ENCODE results near the gene FBH1. TPM values are rescaled to one million over a fixed set of nuclear protein-coding genes. Genes with fewer than 3 reads are reported as not detected.

FBH1 gene
- total and polyA plus RNA-seq, 9 of the 15 experiments (the other 6 are each of a cell fraction or from before 2014, with no cell fraction given), result 13.4 to 108 (median 77.8) TPM

GRCh38 chr10:5902511-5903274, 12.7 kb downstream of the FBH1 start:
- CTCF ChIA-PET (ENCODE audit: low intra/inter-chr PET ratio), result no interaction called here
- H3K4me3 ChIP-seq, result no peak overlapping the region
- H2AFZ ChIP-seq (ENCODE audit: low read depth, low read length), result no peak overlapping the region
- H3K4me2 ChIP-seq (ENCODE audit: insufficient read depth, low read length), result no peak overlapping the region
- no peak overlapping the region for H3K27ac ChIP-seq (ENCODE audit: extremely low read depth, low read depth, low read length)
- intact Hi-C loops (cut with micrococcal nuclease), result no loop called here
- H3K79me2 ChIP-seq (ENCODE audit: control insufficient read depth, insufficient read depth, low read length), result peaks cover 78% of the 10 kb centered on the region
- peaks cover 66% of the 10 kb centered on the region for H3K36me3 ChIP-seq (ENCODE audit: control insufficient read depth, insufficient read depth, low read length)
- no peaks in the 10 kb centered on the region for H3K27me3 ChIP-seq (ENCODE audit: control insufficient read depth in 2 of 2, insufficient read depth in 2 of 2, low read length in 2 of 2)
- no peaks in the 10 kb centered on the region for H3K9me1 ChIP-seq (ENCODE audit: control insufficient read depth, insufficient read depth, low read length)
- FAIRE-seq (no peak), DNase-seq (ENCODE audit: extremely low read depth in 1 of 4, low spot score in 3 of 4) (no peak), ATAC-seq (no peak)
- 93% methylated on average over 16 of the region's 18 CpGs for WGBS (ENCODE audit: insufficient coverage, low coverage, missing lambda C conversion rate)
- peaks cover 3% of the 10 kb centered on the region; the same call in 1 of the 2 replicates for H3K9me3 ChIP-seq (replicated peaks; ENCODE audit: control insufficient read depth, insufficient read depth, low read depth, low read length)
- H4K20me1 ChIP-seq (replicated peaks; ENCODE audit: control insufficient read depth, insufficient read depth, low read length), result no peaks in the 10 kb centered on the region
- in situ Hi-C loops (cut with MboI), result no loop called here
- no peak overlapping the region for H3K9ac ChIP-seq (ENCODE audit: insufficient read depth in 1 of 2, low read depth in 2 of 2, low read length in 2 of 2)
- H3K4me1 ChIP-seq (replicated peaks in 1 of 2; ENCODE audit: control insufficient read depth in 2 of 2, insufficient read depth in 2 of 2, low read length in 2 of 2), result peaks cover 10 to 17% of the 10 kb centered on the region in 2 experiments; a peak in 4 of 5 replicates
- BruUV-seq (replicated peaks), result no TSS peak
- POLR2A ChIA-PET, result interaction anchor here (0.6 to 0.8 kb wide), 4 partner anchors 12 to 1125 kb away, joined by 3 to 4 read pairs (median 3); partner anchors contain the start of genes ANKRD16 and FBH1
- TF ChIP-seq ZNF347 (CRISPR knock-in tag; IDR thresholded peaks at IDR 0.05; ENCODE audit: low read depth), result no peak
- TF ChIP-seq SRF (CRISPR knock-in tag; IDR thresholded peaks at IDR 0.05), result no peak
- TF ChIP-seq, protein P1, sequence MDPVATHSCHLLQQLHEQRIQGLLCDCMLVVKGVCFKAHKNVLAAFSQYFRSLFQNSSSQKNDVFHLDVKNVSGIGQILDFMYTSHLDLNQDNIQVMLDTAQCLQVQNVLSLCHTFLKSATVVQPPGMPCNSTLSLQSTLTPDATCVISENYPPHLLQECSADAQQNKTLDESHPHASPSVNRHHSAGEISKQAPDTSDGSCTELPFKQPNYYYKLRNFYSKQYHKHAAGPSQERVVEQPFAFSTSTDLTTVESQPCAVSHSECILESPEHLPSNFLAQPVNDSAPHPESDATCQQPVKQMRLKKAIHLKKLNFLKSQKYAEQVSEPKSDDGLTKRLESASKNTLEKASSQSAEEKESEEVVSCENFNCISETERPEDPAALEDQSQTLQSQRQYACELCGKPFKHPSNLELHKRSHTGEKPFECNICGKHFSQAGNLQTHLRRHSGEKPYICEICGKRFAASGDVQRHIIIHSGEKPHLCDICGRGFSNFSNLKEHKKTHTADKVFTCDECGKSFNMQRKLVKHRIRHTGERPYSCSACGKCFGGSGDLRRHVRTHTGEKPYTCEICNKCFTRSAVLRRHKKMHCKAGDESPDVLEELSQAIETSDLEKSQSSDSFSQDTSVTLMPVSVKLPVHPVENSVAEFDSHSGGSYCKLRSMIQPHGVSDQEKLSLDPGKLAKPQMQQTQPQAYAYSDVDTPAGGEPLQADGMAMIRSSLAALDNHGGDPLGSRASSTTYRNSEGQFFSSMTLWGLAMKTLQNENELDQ (CRISPR knock-in tag; IDR thresholded peaks at IDR 0.05; ENCODE audit: borderline replicate concordance), result no peak
- no peak for TF ChIP-seq HNRNPH1 (optimal IDR thresholded peaks at IDR 0.05; ENCODE audit: low read depth, low read length)
- TF ChIP-seq SIRT6 (IDR thresholded peaks at IDR 0.05; ENCODE audit: low read depth, low read length), result no peak
- no peak for TF ChIP-seq MBD2 (IDR thresholded peaks at IDR 0.05; ENCODE audit: borderline replicate concordance, low read depth)
- TF ChIP-seq ZNF263 (CRISPR knock-in tag; IDR thresholded peaks at IDR 0.05; ENCODE audit: borderline replicate concordance), result no peak
- TF ChIP-seq ZNF143 (CRISPR knock-in tag; IDR thresholded peaks at IDR 0.05), result no peak
- no peak for TF ChIP-seq KDM4B (IDR thresholded peaks at IDR 0.05; ENCODE audit: borderline replicate concordance in 2 of 2, low read depth in 1 of 2)
- TF ChIP-seq NR2C1 (IDR thresholded peaks at IDR 0.05), result no peak
- no peak for TF ChIP-seq NR2C1 (tag; IDR thresholded peaks at IDR 0.05)
- TF ChIP-seq ZNF584 (CRISPR knock-in tag; IDR thresholded peaks at IDR 0.05; ENCODE audit: low read depth), result no peak
- no peak for TF ChIP-seq ZFP30 (CRISPR knock-in tag; IDR thresholded peaks at IDR 0.05; ENCODE audit: borderline replicate concordance)
- TF ChIP-seq ZBED1 (IDR thresholded peaks at IDR 0.05), result no peak
- TF ChIP-seq, protein P2, sequence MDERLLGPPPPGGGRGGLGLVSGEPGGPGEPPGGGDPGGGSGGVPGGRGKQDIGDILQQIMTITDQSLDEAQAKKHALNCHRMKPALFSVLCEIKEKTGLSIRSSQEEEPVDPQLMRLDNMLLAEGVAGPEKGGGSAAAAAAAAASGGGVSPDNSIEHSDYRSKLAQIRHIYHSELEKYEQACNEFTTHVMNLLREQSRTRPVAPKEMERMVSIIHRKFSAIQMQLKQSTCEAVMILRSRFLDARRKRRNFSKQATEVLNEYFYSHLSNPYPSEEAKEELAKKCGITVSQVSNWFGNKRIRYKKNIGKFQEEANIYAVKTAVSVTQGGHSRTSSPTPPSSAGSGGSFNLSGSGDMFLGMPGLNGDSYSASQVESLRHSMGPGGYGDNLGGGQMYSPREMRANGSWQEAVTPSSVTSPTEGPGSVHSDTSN (CRISPR knock-in tag; IDR thresholded peaks at IDR 0.05; ENCODE audit: low read depth), result no peak
- TF ChIP-seq, protein P2 (tag; conservative IDR thresholded peaks at IDR 0.05; ENCODE audit: low read depth), result no peak

Measured in K562 (cell line).